Stimulated activated CD4-positive, alpha-beta T cell treated with anti-CD3 and anti-CD28 coated beads, Interleukin-1b, Interleukin-23, amount 100 ng/mL, for 4 hours (primary cell): ENCODE results near the gene DEFB121.
"Not testable (repeated sequence)": the region's sequence is repeated elsewhere in the genome, so short reads cannot be mapped to it uniquely, and the experiment has no call there.

Experiments used
- DNase-seq, 2 donors: peaks; one replicate each; pipeline ENCODE4 v3.0.0-alpha.2; 2020; ENCODE audit warnings: low read depth in 2 of 2

The DEFB121 gene, protein sequence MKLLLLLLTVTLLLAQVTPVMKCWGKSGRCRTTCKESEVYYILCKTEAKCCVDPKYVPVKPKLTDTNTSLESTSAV

DNA sequence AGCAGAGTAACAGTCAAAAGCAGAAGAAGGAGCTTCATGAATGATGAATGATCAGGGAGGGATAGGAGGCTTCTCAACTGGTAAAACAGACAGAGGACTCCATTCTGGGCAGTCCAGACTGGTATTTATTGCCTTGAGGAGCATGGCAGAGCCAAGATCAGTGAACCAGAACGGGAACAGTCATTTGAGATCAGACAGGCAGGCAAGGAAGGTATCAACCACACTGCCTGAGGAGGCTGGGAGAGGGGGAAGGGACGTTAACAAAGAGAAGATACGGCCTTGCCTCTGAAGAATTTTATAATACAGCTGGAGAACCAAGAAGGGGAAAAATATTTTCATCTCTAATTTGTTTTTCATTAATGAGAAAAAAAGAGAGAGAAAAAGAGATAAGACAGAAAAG is at the start of gene DEFB121:
TSS of gene DEFB121 (minus strand) at position 101 of the 400 bp plus-strand sequence. CDS start at position 38, 63 bp downstream.
- DNase-seq, result no peak

DNA sequence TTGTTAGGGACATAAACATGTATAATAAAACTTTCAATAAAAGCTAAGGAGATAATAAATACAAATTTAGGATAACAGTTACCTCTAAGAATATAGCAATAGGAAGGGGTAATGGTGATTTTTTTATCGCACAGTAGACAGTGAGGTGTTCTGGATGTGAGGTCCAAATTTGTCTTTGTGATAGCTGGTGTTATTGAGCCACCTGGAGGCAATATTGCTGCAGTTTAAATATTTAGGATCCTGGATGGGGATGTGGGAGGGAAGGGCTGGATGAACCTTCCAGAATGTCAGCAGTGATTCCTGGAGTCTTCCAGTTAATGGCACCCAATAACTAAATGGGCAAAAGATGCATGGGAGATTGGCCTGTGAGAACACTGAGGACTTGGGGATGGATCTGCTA is 48.3 kb upstream of the DEFB121 start:
- no peak for DNase-seq

DNA sequence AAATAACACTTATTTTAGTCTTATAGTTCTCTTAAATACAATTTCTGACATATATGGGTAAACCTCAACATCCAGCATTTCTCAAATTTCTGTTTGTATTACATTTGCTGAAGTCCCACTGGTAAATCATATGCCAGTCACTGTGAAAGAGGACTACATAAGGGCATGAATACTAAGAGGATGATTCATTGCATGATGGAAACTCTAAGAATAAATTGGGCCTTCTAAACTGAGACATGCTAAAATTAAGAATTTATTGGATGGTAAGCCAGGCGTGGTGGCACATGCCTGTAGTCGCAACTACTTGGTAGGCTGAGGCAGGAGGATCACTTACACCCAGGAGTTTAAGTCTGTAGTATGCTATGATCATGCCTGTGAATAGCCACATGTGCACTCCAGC is 46.6 kb upstream of the DEFB121 start:
- DNase-seq, result no peak

DNA sequence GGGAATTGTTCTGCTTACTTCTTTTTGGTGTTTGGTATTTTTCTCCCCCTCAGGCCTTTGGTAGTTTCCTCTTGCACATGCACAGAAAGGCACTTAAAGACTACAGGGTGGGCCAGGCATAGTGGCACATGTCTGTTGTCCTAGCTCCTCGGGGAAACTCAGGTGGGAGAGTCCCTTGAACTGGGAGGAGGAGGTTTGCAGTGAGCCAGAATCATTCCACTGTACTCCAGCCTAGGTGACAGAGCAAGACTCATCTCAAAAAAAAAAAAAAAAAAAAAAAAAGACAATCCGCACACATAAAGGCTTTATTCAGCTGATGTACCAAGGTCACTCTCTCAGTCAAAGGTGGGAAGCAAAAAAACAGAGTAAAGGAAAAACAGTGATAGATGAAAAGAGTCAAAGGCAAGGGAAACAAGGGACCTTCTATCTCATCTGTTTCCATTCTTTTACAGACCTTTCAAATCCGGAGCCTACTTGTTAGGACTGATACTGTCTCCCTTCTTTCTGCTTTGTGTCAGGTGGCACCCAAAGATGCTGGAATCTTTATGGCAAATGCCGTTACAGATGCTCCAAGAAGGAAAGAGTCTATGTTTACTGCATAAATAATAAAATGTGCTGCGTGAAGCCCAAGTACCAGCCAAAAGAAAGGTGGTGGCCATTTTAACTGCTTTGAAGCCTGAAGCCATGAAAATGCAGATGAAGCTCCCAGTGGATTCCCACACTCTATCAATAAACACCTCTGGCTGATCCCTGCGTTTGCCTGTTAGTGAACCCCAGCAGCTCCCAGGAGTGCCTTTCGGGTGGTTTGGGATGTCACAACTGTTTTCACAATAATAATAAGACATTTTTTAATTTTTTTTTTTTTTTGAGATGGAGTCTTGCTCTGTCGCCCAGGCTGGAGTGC is 43.7 kb upstream of the DEFB121 start:
- no peak for DNase-seq

DNA sequence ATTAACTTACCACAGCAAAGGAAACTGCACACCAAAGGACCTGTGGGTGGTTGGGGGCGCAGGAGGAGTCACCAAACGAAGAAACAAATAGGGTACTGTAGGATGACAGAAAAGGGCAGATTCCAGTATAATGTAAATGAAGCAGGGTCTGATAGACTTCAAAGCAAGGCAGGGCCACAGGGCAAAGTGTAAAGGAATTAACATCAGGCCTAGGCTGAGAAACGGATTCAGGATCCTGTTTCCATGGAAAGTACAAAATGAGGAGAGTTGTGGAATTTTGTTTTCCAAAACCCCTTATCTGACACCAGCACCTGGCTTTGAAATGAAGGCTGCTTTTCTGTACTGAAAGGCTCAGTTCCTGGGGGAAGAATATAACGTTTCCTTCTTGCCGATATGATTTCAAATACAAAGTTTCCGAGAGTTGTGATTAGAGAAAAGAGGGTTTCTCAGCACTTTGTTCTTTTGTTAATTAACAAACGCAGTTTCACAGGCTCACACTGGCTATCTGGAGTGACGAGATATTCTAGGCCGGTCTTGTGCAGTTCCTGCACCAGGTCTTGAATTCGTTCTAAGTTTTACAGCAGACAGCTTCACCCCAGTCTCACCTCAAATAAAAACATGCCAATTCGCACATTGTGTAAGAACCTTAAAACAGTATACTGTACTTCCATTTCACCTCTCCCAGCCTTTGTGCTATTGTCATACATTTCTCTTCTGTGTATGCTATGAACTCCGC is 40.2 kb upstream of the DEFB121 start:
- no peak for DNase-seq

DNA sequence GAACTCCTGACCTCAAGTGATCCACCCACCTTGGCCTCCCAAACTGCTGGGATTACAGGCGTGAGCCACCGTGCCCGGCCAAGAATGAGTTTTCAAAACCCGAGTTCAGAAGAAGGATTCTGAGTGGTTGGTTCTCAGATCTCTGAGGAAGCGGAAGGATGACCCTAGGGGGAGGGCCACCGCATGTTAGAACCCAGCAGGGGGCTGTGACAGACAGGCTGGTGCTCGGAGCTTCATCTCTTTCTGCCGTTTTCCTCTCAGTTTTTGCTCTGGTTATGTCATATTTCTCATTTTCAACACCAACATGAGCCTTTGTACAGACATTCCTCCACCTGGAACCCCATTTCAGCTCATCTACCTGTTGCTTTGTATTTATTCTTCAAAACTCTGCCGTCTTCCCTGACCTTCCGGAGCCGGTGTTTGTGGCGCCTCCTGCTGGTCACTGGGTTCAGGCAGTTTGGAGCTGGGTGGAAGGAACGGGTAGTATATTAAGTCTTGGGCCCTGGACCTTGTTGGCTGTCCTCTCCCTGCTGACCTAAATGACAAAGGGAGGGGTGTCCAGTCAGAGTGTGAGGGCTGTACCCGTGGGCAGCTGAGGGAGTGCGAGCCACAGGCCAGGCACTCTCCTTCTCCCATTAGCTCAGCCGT is 34.1 kb upstream of the DEFB121 start, which contains the start of gene DEFB123:
TSS of gene DEFB123 (plus strand) at position 621 of the 648 bp plus-strand sequence. CDS start 67 bp downstream, outside the sequence.
- DNase-seq, result no peak

DNA sequence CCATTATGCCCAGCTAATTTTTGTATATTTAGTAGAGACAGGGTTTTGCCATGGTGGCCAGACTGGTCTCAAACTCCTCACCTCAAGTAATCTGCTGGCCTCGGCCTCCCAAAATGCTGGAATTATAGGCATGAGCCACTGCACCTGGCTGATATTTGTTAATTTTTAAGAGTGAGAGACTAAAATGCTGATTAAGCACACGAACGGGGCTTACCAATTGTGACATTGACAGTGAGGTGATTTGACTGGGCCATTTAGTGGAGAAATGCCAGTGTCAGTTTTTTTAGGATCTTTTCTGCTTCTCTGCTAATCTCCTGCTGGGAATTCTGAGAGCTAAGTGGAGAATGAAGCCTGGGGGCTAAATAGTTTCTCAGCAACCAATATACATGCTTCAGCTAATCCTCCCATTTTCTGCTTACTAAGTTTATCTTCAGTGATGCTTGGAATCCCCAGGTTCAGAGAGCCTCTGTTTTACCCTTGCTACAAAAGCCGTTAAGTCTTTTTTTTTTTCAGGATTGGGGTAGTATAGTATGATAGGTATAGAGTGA is 24.6 kb upstream of the DEFB121 start:
- no peak for DNase-seq

DNA sequence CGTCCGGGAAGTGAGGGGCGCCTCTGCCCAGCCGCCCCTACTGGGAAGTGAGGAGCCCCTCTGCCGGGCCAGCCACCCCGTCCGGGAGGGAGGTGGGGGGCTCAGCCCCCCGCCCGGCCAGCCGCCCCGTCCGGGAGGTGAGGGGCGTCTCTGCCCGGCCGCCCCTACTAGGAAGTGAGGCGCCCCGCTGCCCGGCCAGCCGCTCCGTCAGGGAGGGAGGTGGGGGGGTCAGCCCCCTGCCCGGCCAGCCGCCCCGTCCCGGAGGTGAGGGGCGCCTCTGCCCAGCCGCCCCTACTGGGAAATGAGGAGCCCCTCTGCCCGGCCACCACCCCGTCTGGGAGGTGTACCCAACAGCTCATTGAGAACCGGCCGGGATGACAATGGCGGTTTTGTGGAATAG is 21.6 kb upstream of the DEFB121 start:
- DNase-seq, result not testable (repeated sequence)

DNA sequence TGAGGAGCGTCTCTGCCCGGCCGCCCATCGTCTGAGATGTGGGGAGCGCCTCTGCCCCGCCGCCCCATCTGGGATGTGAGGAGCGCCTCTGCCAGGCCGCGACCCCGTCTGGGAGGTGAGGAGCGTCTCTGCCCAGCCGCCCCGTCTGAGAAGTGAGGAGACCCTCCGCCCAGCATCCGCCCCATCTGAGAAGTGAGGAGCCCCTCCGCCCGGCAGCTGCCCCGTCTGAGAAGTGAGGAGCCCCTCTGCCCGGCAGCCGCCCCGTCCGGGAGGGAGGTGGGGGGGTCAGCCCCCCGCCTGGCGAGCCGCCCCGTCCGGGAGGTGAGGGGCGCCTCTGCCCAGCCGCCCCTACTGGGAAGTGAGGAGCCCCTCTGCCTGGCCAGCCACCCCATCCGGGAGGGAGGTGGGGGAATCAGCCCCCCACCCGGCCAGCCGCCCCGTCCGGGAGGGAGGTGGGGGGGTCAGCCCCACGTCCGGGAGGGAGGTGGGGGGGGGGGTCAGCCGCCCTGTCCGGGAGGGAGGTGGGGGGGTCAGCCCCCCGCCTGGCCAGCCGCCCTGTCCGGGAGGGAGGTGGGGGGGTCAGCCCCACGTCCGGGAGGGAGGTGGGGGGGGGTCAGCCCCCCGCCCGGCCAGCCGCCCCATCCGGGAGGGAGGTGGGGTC is 21.0 kb upstream of the DEFB121 start:
- DNase-seq, result not testable (repeated sequence)

DNA sequence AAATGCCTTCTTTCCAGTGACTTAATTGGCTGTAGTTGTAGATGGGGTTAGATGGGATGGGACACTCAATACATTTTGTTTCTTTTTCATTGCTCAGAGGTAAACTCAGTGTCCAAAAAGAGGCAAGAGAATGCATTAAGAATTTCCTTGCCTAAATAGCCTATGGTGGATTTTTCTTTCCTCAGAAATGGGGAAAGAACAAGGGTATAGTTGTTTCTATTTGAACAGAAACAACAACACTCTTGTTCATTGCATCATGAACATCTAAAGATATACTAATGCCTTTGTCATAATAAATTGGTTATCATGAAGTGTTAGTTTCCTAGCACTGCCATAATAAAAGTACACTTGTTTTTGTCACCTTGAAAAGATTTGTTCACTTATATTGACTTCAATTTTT is 19.8 kb upstream of the DEFB121 start:
- no peak for DNase-seq

DNA sequence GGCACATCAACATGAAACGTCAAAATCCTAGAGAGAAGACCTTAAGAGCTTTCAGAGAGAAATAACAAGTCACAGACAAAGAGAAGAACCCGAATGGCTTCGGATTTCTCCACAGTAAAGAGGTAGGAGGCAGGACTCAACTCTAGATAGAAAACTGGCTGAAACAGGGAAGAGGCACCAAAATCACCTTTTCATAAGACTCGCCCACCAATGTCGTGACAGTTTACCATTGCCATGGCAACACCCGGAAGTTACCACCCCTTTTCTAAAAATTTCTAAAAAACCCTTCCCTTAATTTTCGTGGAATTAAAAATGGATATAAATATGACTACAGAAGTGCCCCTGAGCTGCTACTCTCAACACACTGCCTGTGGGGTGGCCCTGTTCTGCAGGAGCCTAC is 12.3 kb upstream of the DEFB121 start:
- DNase-seq, result no peak

DNA sequence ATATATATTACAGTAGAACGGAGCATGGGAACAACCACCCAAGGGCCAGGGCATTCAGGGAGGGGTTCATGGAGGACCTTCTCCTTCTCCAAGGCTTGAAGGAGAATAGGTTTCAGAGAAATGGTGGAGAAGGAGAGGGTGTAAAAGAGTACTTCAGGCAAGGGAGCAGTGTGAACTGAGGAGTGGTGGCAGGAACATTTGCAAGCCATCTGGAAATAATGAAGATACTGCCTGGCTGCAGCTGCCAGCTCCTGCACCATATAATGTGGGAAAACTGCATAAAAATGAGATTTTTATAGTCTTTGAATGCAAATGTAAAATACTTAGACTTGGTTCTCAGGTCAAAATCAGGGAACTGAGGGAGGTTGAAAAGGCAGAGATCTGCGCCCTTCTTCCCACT is 9.6 kb upstream of the DEFB121 start:
- DNase-seq, result no peak

DNA sequence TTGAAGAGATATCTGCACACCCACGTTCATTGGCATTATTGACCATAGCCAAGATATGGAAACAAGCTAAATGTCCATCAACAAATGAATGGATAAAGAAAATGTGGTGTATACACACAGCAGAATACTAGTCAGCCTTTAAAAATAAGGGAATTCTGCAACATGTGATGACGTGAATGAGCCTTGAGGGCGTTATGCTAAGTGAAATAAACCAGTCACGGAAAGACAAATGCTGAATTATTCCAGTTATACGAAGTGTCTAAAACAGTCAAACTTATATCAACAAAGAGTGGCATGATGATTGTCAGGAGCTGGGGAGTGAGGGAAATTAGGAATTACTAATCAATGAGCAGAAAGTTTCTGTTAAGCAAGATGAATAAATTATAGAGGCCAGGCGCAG is 8.4 kb upstream of the DEFB121 start:
- no peak for DNase-seq

DNA sequence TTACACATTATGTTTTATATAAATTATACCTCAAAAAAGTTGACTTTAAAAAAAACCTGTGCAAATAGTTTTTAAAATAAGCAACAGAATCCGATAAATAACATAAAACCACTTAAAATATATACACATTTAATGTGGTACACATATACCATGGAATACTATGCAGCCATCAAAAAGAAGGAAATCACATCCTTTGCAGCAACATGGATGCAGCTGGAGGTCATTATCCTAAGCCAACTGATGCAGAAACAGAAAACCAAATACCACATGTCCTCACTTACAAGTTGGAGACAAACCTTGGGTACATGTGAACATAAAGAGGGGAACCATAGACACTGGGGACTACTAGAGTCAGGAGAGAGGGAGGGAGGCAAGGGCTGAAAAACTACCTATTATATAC is 4.0 kb upstream of the DEFB121 start:
- no peak for DNase-seq

DNA sequence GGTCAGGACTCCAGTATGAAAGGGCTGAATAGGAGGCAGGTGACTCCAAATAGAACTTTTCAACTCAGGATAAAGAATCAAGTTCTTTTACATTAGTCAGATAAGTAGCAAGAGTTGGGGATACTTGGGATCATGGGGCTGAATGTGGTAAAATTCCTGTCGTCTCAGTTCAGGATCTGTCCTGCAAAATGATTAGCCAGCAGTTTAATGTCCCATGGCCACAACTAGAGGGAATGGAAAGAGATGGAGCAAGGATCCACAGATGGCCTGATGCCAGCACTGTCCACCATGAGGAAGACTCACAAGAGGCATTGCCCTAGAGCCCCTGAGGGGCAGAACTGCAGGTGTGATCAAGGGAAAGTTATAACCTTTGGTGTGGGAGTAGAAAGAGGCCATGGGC is 2.1 kb downstream of the DEFB121 start:
- DNase-seq, result no peak

DNA sequence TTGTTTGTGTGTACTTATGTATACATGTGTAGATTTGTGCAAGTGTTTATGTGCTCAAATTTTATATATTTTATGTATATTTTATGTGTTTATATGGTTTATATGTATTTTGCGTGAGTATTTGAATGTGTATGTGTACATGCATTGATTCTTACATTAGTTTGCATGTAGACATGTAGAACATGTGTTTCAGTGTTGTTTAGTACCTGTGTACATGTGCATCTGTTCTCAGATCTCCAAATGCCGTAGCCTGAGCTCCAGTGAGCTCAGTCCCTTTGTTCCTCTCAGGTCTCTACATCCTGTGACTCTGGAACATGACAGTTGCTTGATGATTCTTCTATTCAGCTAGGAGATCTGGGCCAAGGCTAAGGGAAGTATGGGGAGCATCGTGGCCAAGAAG is 11.1 kb downstream of the DEFB121 start:
- no peak for DNase-seq

DNA sequence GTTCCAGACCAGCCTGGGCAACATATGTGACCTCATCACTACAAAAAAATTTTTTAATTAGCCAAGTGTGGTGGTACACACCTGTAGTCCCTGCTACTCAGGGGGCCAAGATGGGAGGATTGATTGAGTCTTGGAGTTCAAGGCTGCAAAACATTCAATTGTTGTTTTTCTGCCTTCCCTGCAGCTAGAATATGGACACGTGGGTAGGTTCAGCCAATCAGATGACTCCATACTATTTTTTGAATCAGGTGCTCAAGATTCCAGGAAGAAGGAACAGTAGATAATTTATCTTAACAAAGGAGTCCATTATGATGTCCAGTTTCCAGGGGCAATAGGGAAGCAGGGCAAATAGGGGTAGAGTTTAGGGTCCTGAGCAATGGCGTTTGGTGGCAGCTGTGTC is 13.2 kb downstream of the DEFB121 start:
- DNase-seq, result no peak

DNA sequence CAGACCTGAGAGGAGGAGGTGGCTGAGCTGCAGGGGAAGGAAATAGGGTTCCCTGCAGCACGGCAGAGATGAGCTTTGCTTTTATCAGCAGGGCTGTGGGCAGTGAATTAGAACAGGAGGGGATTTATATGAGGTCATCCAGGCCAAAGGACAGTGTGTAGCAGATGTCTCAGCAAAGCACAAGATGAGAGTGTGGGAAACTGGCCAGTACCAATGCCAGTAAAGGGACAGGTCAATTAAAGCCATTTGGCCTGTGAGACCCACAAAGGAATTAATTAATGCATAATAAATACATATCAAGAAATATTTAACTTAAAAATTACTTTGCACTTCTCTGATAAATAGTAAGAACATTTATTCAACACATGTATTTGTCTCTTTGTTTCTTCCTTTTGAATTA is 15.5 kb downstream of the DEFB121 start, which contains the start of gene DEFB119:
TSS of gene DEFB119 (minus strand) at position 101 of the 400 bp plus-strand sequence. CDS start 107 bp downstream, outside the sequence.
- no peak for DNase-seq

DNA sequence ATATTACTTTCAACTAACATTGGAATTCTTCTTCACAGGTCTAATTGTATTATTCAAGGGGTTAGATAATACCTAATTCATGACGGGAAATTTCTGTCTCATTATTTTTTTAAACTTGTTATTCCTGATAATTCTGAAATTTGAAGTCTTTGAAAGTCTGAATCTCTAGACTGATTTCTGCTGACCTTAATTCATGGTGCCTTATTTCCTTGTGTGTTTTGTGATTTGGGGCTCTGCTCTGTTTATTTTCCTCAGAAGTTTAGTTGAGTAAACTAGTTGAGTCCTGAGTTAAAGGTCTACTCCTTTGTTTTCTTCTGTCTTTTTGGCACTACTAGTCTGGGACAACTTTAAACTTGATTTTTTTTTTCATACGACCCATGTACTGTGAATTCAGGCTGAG is 31.7 kb downstream of the DEFB121 start:
- DNase-seq, result no peak

DNA sequence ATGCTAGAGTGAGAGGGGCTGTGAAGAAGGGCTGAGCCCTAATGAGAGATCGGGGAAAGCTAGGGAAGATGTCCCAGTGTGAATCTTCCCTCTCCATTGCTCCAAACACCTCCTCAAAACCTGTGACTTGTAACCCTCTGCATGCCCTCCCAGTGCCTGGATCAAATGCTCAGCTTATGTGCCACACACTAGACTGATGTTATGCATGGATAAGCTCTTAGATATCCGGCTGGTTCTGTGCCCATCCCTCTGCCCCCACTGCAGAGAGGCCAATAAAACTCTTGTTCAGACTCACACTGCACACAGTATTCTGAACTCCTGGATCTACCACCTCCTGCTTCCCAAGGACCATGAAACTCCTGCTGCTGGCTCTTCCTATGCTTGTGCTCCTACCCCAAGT is 37.7 kb downstream of the DEFB121 start, which contains the start of gene DEFB118:
TSS of gene DEFB118 (plus strand) at position 301 of the 400 bp plus-strand sequence. CDS start at position 351, 50 bp downstream.
- DNase-seq, result no peak

DNA sequence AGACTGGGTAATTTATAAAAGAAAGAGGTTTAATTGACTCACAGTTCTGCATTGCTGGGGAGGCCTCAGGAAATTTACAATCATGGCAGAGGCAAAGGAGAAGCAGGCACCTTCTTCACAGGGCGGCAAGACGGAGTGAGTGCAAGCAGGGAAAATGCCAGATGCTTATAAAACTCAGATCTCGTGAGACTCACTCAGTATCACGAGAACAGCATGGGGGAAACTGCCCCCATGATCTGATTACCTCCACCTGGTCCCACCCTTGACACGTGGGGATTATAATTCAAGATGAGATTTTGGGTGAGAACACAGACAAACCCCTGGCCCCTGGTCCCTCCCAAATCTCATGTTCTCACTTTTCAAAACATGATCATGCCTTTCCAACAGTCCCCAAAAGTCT is 41.7 kb downstream of the DEFB121 start:
- not testable (repeated sequence) for DNase-seq
